ENCODE results near the gene NKAIN1.

DNA sequence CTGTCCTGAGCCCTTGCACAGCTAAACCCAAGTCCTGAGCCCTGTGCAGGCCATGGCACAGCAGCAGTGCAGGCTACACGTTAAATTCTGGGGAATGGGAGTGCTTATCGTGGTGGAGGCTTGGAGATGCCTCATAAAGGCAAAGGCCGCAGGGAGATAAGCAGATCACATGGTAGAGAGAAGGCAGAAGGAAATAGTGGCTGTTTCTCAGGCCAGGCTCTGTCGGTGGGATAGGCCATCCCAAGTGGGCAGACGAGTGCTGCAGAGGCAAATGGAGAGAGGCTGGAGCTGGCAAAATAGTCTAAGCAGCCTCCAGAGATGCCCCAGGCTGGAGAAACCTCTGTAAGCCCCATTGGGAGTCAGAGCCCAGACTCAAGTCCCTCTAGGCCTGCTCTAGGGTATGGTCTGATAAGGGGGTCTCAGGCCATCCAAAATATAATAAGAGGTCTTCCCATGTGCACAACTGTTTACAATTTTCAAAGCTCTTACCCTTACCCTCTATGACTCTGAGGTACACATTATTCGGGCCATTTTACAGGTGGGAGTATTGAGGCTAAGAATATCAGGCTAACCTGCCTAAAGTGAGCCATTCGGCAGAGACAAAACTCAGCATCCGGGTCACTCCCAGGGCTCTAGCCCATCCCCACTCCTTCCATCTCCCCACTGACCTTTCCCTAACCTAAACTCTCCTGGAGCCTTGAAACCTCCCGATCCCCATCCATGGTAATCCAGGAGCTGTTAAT lies 79.6 kb downstream of the NKAIN1 start:
- TF ChIP-seq CTCF (conservative IDR thresholded peaks at IDR 0.05) (no peak), ZFX (IDR thresholded peaks at IDR 0.05) (no peak)

All from C4-2B (cell line).